Suprapubic skin (tissue), 4 donors: Measurements from ENCODE around the gene TBC1D16. TPM values are rescaled to one million over a fixed set of nuclear protein-coding genes. Genes with fewer than 3 reads are reported as not detected.

Source experiments
- DNase-seq, 2 donors: peaks; one replicate each; pipeline ENCODE4 v3.0.0-alpha.2; 2019; ENCODE audit warnings: low spot score in 2 of 2
- H3K27ac ChIP-seq: fragments of 200-600 bp; sonication (generic); one replicate; pipeline ENCODE4 v1.5.1; 2019
- H3K27me3 ChIP-seq: fragments of 200-600 bp; sonication (generic); one replicate; pipeline ENCODE4 v1.5.1; 2019
- H3K36me3 ChIP-seq: fragments of 200-600 bp; sonication (generic); one replicate; pipeline ENCODE4 v1.5.1; 2019
- H3K4me1 ChIP-seq: fragments of 200-600 bp; sonication (generic); one replicate; pipeline ENCODE4 v1.5.1; 2019
- H3K4me3 ChIP-seq: fragments of 200-600 bp; sonication (generic); one replicate; pipeline ENCODE4 v1.5.1; 2019; ENCODE audit warnings: mild to moderate bottlenecking
- H3K9me3 ChIP-seq: fragments of 200-600 bp; sonication (generic); one replicate; pipeline ENCODE4 v1.5.1; 2019
- EP300 ChIP-seq: sonication (generic); formaldehyde crosslinking; IDR thresholded peaks from one replicate; pipeline ENCODE4 v1.6.1; 2017; ENCODE audit warnings: antibody characterized with exemption
- POLR2A ChIP-seq, 2 donors: fragments of 450-650 bp; IDR thresholded peaks; one replicate each; pipeline ENCODE4 v1.6.1; 2017; ENCODE audit warnings: antibody characterized with exemption in 2 of 2, mild to moderate bottlenecking in 2 of 2, moderate library complexity in 2 of 2
- POLR2AphosphoS5 ChIP-seq, 3 donors: sonication (generic); formaldehyde crosslinking; IDR thresholded peaks; one replicate each; pipeline ENCODE4 v1.6.1; 2017; ENCODE audit warnings: antibody characterized with exemption in 3 of 3
- WGBS: methylation state at CpG from one replicate; pipeline ENCODE4 v1.1.5; 2018; 5-methylcytosine and 5-hydroxymethylcytosine counted together
- total RNA-seq, 4 donors: library from RNA; depleted of rRNA; stranded (reverse); fragments of >200 nt; gene quantifications; one replicate each; pipeline ENCODE4 v1.1.0, GENCODE V29; 2016
- TF ChIP-seq, protein P1 (sequence below), 2 donors: fragments of 200-600 bp in 1 of 2; fragments of 450-650 bp in 1 of 2; sonication (generic) in 1 of 2; IDR thresholded peaks; one replicate each; pipeline ENCODE4 v1.5.1; 2016 to 2019; ENCODE audit warnings: antibody characterized with exemption in 2 of 2, mild to moderate bottlenecking in 1 of 2, moderate library complexity in 1 of 2

Gene TBC1D16
- total RNA-seq, 4 donors from 2014 or later: 18.6 to 33.6 (median 22.7) TPM

DNA sequence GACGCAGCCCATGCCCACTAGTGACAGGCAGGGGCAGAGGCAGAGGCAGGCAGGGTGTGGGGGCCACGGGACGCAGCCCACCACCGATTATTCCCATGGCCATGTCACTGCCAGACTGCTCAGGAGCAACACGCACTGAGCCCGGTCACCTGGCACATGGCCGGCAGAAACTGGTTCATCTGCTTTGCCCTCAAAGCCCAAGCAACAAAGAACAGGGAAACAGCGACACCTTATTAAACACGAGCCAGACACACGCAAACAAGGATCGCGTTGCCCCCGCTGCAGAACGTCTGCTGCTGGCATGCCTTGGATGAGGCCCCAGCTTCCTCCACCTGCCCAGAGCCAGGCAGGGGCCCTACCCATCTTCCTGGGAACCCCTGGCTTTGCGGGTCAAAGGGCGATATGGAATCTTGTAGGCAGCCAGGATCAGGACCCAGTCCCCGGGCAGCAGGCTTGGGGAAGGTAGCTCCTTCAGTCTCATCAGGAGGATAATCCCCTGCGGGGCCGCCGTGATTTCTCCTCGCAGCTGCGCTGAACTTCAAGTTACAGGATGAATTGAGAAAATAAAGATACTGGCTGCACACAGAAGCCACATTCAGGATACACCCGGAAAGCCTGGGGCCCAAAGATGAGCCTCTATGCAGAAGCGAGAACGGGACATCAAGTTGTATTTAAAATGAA, 4.8 kb downstream of the TBC1D16 start:
- Histone ChIP-seq H3K4me1 (peaks cover 82% of the 10 kb centered on the region), H3K9me3 (no peaks in the 10 kb centered on the region), H3K4me3 (no peak overlapping the region), H3K36me3 (no peaks in the 10 kb centered on the region), H3K27ac (peak overlapping the region; percentile 89), H3K27me3 (no peaks in the 10 kb centered on the region)
- TF ChIP-seq, protein P1, sequence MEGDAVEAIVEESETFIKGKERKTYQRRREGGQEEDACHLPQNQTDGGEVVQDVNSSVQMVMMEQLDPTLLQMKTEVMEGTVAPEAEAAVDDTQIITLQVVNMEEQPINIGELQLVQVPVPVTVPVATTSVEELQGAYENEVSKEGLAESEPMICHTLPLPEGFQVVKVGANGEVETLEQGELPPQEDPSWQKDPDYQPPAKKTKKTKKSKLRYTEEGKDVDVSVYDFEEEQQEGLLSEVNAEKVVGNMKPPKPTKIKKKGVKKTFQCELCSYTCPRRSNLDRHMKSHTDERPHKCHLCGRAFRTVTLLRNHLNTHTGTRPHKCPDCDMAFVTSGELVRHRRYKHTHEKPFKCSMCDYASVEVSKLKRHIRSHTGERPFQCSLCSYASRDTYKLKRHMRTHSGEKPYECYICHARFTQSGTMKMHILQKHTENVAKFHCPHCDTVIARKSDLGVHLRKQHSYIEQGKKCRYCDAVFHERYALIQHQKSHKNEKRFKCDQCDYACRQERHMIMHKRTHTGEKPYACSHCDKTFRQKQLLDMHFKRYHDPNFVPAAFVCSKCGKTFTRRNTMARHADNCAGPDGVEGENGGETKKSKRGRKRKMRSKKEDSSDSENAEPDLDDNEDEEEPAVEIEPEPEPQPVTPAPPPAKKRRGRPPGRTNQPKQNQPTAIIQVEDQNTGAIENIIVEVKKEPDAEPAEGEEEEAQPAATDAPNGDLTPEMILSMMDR (IDR thresholded peaks at IDR 0.05): no peak
- TF ChIP-seq POLR2AphosphoS5 (IDR thresholded peaks at IDR 0.05) (no peak), POLR2A (IDR thresholded peaks at IDR 0.05) (no peak), EP300 (no peak)
- 66% methylated on average over 18 of the region's 25 CpGs for WGBS
- no peak for DNase-seq

DNA sequence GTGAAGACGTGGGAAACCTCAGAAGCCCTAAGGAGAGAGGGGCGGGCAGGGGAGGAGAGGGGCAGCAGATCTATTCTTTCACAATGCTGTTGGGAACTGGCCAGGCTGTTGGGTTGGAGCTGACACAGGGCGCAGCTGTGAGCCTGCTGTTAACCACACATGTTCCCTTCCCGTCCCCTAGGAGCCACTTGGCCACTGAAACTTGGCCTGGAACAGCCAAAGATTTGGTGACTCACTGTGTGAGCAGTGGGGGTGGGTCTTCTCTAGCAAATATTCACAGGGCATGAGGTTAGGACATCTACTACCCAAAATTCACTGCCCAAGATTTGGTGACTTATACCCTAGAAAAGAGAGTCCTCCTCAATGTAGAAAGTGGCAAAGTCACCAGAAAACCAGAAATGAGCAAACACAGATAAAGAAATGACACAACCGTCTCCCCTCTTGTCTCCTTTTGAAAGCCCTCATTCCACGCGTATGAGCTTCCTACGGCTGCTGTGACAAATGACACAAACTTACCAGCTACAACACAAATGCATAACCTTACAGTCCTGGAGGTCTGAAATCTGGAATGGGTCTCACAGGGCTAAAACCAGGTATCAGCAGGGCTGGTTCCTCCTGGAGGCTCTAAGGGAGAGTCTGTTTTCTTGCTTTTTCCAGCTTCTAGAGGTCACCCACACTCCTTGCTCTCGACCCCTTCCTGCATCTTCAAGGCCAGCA, 6.3 kb downstream of the TBC1D16 start:
- no peaks in the 10 kb centered on the region for H3K27me3 ChIP-seq
- H3K27ac ChIP-seq: peak overlapping the region; percentile 89
- H3K4me1 ChIP-seq: peaks cover 87% of the 10 kb centered on the region
- H3K36me3 ChIP-seq: no peaks in the 10 kb centered on the region
- no peaks in the 10 kb centered on the region for H3K9me3 ChIP-seq
- DNase-seq: peak; percentile 95 to 96
- no peak overlapping the region for H3K4me3 ChIP-seq
- no peak for TF ChIP-seq EP300
- peak in 2 of 3 donors; percentile 55 to 90 for TF ChIP-seq POLR2AphosphoS5 (IDR thresholded peaks at IDR 0.05)
- WGBS: 50% methylated on average over 9 of the region's 9 CpGs

DNA sequence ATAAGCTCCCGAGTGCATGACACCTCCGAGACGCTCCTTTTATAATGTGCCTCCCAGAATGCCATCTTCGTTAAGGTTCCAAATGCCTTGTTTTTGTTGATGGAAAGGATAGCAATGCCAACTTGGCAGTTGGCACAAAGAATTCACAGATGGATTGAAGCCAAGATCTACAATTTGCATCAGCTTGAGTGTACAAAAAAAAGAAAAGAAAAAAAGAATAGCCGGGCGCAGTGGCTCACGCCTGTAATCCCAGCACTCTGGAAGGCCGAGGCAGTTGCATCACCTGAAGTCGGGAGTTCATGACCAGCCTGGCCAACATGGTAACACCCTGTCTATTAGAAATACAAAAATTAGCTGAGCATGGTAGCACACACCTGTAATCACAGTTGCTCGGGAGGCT, 7.6 kb downstream of the TBC1D16 start:
- no peak for DNase-seq
- peak overlapping the region; percentile 5 for H3K4me3 ChIP-seq

DNA sequence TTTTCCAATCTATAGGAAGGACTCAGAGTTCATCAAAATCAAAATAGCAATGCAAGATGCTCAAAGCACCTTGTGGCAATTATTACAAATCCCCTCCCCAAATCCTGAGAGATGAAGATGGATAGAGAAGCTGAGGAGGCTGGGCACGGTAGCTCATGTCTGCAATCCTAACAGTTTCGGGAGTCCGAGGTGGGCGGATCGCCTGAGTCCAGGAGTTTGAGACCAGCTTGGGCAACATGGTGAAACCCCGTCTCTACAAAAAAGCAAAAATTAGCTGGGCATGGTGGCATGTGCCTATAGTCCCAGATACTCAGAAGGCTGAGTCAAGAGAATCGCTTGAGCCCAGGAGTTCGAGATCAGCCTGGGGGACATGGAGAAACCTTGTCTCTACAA, 8.6 kb downstream of the TBC1D16 start:
- no peak overlapping the region for H3K4me3 ChIP-seq
- no peaks in the 10 kb centered on the region for H3K36me3 ChIP-seq
- TF ChIP-seq EP300 (no peak), POLR2AphosphoS5 (IDR thresholded peaks at IDR 0.05) (no peak), POLR2A (IDR thresholded peaks at IDR 0.05) (no peak)
- TF ChIP-seq, protein P1 (IDR thresholded peaks at IDR 0.05): no peak
- H3K27ac ChIP-seq: peak overlapping the region; percentile 22
- no peaks in the 10 kb centered on the region for H3K27me3 ChIP-seq
- 92% methylated on average over 8 of the region's 8 CpGs for WGBS
- peaks cover 84% of the 10 kb centered on the region for H3K4me1 ChIP-seq
- no peak for DNase-seq
- H3K9me3 ChIP-seq: no peaks in the 10 kb centered on the region

More for the DNA sequence above, 7.6 kb downstream of the TBC1D16 start:
- no peaks in the 10 kb centered on the region for H3K36me3 ChIP-seq
- peaks cover 89% of the 10 kb centered on the region for H3K4me1 ChIP-seq
- TF ChIP-seq, protein P1 (IDR thresholded peaks at IDR 0.05): no peak
- no peak for TF ChIP-seq EP300
- no peak for TF ChIP-seq POLR2AphosphoS5 (IDR thresholded peaks at IDR 0.05)
- no peak for TF ChIP-seq POLR2A (IDR thresholded peaks at IDR 0.05)
- H3K27me3 ChIP-seq: no peaks in the 10 kb centered on the region
- H3K9me3 ChIP-seq: no peaks in the 10 kb centered on the region
- peak overlapping the region; percentile 89 for H3K27ac ChIP-seq
- WGBS: 39% methylated on average over 10 of the region's 10 CpGs

DNA sequence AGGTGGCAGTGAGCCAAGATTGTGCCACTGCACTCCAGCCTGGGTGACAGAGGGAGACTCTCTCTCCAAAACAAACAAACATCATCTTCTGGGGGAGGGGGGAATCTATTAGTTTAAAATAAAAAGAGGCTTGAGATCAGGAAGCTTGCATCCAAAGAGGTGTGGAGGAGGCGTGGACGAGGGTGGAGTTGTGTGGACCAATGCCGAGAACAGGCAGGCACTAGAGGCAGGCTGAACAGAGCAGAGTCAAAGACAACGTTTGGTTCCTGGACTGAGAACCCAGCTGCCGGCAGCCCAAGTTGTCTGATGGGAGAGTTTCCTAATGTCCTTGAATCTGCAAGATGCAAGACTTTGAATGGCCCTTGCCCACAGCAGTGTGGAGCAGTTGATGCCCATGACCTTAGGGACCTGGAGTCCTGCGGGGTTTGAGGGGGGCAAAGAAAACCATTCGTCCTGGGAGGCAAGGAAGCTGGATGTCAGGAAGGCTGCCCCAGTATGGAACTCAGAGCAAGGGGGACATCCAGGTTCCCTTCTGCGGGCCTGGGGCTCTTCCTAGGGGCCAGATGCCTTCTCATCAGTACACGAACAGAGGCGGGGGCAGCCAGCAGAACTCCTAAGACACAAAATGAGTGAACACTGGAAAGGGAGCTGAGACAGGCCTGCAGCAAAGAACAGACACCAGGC, 9.2 kb downstream of the TBC1D16 start:
- no peaks in the 10 kb centered on the region for H3K9me3 ChIP-seq
- no peaks in the 10 kb centered on the region for H3K36me3 ChIP-seq
- H3K27ac ChIP-seq: peak overlapping the region; percentile 22
- peaks cover 79% of the 10 kb centered on the region for H3K4me1 ChIP-seq
- no peak for TF ChIP-seq POLR2AphosphoS5 (IDR thresholded peaks at IDR 0.05)
- no peak for TF ChIP-seq EP300
- TF ChIP-seq, protein P1 (IDR thresholded peaks at IDR 0.05): no peak
- TF ChIP-seq POLR2A (IDR thresholded peaks at IDR 0.05): no peak
- WGBS: 62% methylated on average over 9 of the region's 10 CpGs
- no peak overlapping the region for H3K4me3 ChIP-seq
- H3K27me3 ChIP-seq: no peaks in the 10 kb centered on the region
- no peak for DNase-seq
